ENCODE data around the gene PRR30. TPM values are rescaled to one million over a fixed set of nuclear protein-coding genes. Genes with fewer than 3 reads are reported as not detected.

Gene PRR30
- total RNA-seq, 1 experiment from 2014 or later = not detected

DNA sequence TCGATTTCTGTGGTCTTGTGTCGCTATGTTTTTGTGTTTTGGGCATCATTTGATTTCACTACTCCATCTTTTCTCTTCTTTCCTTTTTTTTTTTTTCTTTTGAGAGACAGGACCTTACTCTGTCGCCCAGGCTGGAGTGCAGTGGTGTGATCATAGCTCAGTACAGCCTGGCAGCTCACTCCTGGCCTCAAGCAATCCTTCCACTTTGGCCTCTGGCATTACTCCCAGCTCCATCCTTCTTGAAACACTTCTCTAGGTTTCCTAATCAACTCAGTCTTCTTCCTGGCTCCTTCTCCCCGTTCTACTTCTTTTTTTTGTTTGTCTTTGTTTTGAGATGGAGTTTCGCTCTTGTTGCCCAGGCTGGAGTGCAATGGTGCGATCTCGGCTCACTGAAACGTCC, 36.1 kb upstream of the PRR30 start:
- intact Hi-C loops (cut with micrococcal nuclease) = no loop called here
- RAD21 ChIA-PET (ENCODE audit: low non-redundant PET in 1 of 2, low total read pairs in 2 of 2, uncharacterized antibody in 2 of 2, unreplicated experiment in 2 of 2) = no interaction called here
- no peak overlapping the region for H3K9ac ChIP-seq (ENCODE audit: low read length)
- H3K4me2 ChIP-seq (ENCODE audit: low read length) = no peak overlapping the region
- BruUV-seq (replicated peaks) = no TSS peak
- H3K27me3 ChIP-seq (ENCODE audit: insufficient read depth, low read length) = peaks cover 16% of the 10 kb centered on the region; the same call in 1 of the 2 replicates
- H3K9me3 ChIP-seq (ENCODE audit: control insufficient read depth in 1 of 2, insufficient read depth in 1 of 2, low read depth in 1 of 2, low read length in 2 of 2) = no peaks in the 10 kb centered on the region
- H3K9me2 ChIP-seq (ENCODE audit: insufficient read depth) = no peaks in the 10 kb centered on the region
- no peaks in the 10 kb centered on the region for H3K36me3 ChIP-seq (ENCODE audit: control insufficient read depth in 1 of 2, insufficient read depth in 2 of 2, low read length in 2 of 2)
- H3K4me3 ChIP-seq (replicated peaks in 1 of 2; ENCODE audit: low read depth in 1 of 2, low read length in 2 of 2) = no peak overlapping the region
- H3K27ac ChIP-seq (ENCODE audit: low read depth, low read length) = no peak overlapping the region
- H4K20me1 ChIP-seq (ENCODE audit: insufficient read depth) = no peaks in the 10 kb centered on the region
- POLR2A ChIA-PET = interaction anchor here (1.3 kb wide), 1 partner anchor 22 kb away, joined by 4 read pairs; no protein-coding TSS in a partner anchor
- TF ChIP-seq YY1 (IDR thresholded peaks at IDR 0.05; ENCODE audit: extremely low read depth, insufficient replicate concordance, low read depth, low read length) (no peak), CTCF (IDR thresholded peaks at IDR 0.05 in 2 of 3, conservative IDR thresholded peaks at IDR 0.05 in 1 of 3; ENCODE audit: borderline replicate concordance in 1 of 3, insufficient read depth in 1 of 3, low read depth in 2 of 3, low read length in 2 of 3) (no peak), EZH2phosphoT487 (IDR thresholded peaks at IDR 0.05; ENCODE audit: borderline replicate concordance) (no peak), SRF (IDR thresholded peaks at IDR 0.05; ENCODE audit: low read depth) (no peak), TCF7L2 (IDR thresholded peaks at IDR 0.05; ENCODE audit: borderline replicate concordance, extremely low read depth, insufficient read depth, insufficient read length) (no peak), EGR1 (IDR thresholded peaks at IDR 0.05; ENCODE audit: low read depth) (no peak), SIN3A (IDR thresholded peaks at IDR 0.05; ENCODE audit: low read depth) (no peak), CEBPB (IDR thresholded peaks at IDR 0.05; ENCODE audit: low read depth) (no peak), ELF1 (IDR thresholded peaks at IDR 0.05; ENCODE audit: borderline replicate concordance, low read depth) (no peak), RAD21 (IDR thresholded peaks at IDR 0.05; ENCODE audit: low read depth) (no peak), EZH2 (IDR thresholded peaks at IDR 0.05) (no peak), CBX3 (IDR thresholded peaks at IDR 0.05; ENCODE audit: low read depth) (no peak), POLR2A (IDR thresholded peaks at IDR 0.05; ENCODE audit: borderline replicate concordance, extremely low read depth, insufficient read depth, insufficient read length) (no peak), SP1 (IDR thresholded peaks at IDR 0.05; ENCODE audit: low read depth) (no peak)
- TF ChIP-seq, protein P1, sequence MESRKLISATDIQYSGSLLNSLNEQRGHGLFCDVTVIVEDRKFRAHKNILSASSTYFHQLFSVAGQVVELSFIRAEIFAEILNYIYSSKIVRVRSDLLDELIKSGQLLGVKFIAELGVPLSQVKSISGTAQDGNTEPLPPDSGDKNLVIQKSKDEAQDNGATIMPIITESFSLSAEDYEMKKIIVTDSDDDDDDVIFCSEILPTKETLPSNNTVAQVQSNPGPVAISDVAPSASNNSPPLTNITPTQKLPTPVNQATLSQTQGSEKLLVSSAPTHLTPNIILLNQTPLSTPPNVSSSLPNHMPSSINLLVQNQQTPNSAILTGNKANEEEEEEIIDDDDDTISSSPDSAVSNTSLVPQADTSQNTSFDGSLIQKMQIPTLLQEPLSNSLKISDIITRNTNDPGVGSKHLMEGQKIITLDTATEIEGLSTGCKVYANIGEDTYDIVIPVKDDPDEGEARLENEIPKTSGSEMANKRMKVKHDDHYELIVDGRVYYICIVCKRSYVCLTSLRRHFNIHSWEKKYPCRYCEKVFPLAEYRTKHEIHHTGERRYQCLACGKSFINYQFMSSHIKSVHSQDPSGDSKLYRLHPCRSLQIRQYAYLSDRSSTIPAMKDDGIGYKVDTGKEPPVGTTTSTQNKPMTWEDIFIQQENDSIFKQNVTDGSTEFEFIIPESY (IDR thresholded peaks at IDR 0.05; ENCODE audit: extremely low read depth, insufficient replicate concordance, low read length) = no peak
- TF ChIP-seq, protein P2, sequence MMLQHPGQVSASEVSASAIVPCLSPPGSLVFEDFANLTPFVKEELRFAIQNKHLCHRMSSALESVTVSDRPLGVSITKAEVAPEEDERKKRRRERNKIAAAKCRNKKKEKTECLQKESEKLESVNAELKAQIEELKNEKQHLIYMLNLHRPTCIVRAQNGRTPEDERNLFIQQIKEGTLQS (IDR thresholded peaks at IDR 0.05) = no peak
- TF ChIP-seq, protein P3, sequence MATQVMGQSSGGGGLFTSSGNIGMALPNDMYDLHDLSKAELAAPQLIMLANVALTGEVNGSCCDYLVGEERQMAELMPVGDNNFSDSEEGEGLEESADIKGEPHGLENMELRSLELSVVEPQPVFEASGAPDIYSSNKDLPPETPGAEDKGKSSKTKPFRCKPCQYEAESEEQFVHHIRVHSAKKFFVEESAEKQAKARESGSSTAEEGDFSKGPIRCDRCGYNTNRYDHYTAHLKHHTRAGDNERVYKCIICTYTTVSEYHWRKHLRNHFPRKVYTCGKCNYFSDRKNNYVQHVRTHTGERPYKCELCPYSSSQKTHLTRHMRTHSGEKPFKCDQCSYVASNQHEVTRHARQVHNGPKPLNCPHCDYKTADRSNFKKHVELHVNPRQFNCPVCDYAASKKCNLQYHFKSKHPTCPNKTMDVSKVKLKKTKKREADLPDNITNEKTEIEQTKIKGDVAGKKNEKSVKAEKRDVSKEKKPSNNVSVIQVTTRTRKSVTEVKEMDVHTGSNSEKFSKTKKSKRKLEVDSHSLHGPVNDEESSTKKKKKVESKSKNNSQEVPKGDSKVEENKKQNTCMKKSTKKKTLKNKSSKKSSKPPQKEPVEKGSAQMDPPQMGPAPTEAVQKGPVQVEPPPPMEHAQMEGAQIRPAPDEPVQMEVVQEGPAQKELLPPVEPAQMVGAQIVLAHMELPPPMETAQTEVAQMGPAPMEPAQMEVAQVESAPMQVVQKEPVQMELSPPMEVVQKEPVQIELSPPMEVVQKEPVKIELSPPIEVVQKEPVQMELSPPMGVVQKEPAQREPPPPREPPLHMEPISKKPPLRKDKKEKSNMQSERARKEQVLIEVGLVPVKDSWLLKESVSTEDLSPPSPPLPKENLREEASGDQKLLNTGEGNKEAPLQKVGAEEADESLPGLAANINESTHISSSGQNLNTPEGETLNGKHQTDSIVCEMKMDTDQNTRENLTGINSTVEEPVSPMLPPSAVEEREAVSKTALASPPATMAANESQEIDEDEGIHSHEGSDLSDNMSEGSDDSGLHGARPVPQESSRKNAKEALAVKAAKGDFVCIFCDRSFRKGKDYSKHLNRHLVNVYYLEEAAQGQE (IDR thresholded peaks at IDR 0.05; ENCODE audit: low read depth) = no peak
- TF ChIP-seq, protein P4, sequence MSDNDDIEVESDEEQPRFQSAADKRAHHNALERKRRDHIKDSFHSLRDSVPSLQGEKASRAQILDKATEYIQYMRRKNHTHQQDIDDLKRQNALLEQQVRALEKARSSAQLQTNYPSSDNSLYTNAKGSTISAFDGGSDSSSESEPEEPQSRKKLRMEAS (IDR thresholded peaks at IDR 0.05) = no peak
- no peak overlapping the region for H2AFZ ChIP-seq (ENCODE audit: low read depth, low read length, poor library complexity, severe bottlenecking)
- H3K4me1 ChIP-seq (ENCODE audit: control insufficient read depth in 1 of 2, insufficient read depth in 2 of 2, low read length in 2 of 2) = no peaks in the 10 kb centered on the region
- ATAC-seq = no peak
- no peak for DNase-seq (ENCODE audit: low read depth, low spot score)
- CTCF ChIA-PET = interaction anchor here (1.0 kb wide), 1 partner anchor 16 kb away, joined by 3 read pairs; no protein-coding TSS in a partner anchor
- no peaks in the 10 kb centered on the region for H3K79me2 ChIP-seq (ENCODE audit: insufficient read depth, low read length)

Data from HCT116 (cell line).